Trophoblast cell (in vitro differentiated cells and primary cell): Measurements from ENCODE around the gene GPR171.

ENCODE experiments used
- DNase-seq, 2 donors: peaks; one replicate each; pipeline ENCODE4 v3.0.0-alpha.2; 2016
- H2AFZ ChIP-seq: 2 replicates; pipeline ENCODE4 v1.6.1; 2013; ENCODE audit warnings: low read length, moderate library complexity, mild to moderate bottlenecking; ENCODE audit not compliant: insufficient read depth, poor library complexity
- H2AK5ac ChIP-seq: 2 replicates; pipeline ENCODE4 v1.6.1; 2013; ENCODE audit warnings: mild to moderate bottlenecking, low read length
- H2BK120ac ChIP-seq: 2 replicates; pipeline ENCODE4 v1.6.1; 2013; ENCODE audit warnings: low read length, mild to moderate bottlenecking, moderate library complexity; ENCODE audit not compliant: insufficient read depth, poor library complexity
- H2BK12ac ChIP-seq: 2 replicates; pipeline ENCODE4 v1.6.1; 2013; ENCODE audit warnings: mild to moderate bottlenecking, low read length, moderate library complexity
- H2BK5ac ChIP-seq: 2 replicates; pipeline ENCODE4 v1.6.1; 2013; ENCODE audit warnings: low read length, low read depth, moderate library complexity, mild to moderate bottlenecking; ENCODE audit not compliant: poor library complexity
- H3K14ac ChIP-seq: 2 replicates; pipeline ENCODE4 v1.6.1; 2013; ENCODE audit warnings: mild to moderate bottlenecking, low read length
- H3K18ac ChIP-seq: 2 replicates; pipeline ENCODE4 v1.6.1; 2013; ENCODE audit warnings: mild to moderate bottlenecking, low read length
- H3K23ac ChIP-seq: 2 replicates; pipeline ENCODE4 v1.6.1; 2013; ENCODE audit warnings: low read length
- H3K27ac ChIP-seq: 2 replicates; pipeline ENCODE4 v1.5.1; 2013; ENCODE audit warnings: low read depth, mild to moderate bottlenecking, inconsistent platforms, low read length, moderate library complexity
- H3K27me3 ChIP-seq: 2 replicates; pipeline ENCODE4 v1.6.1; 2013; ENCODE audit warnings: inconsistent platforms, mild to moderate bottlenecking, low read length, moderate library complexity; ENCODE audit not compliant: insufficient read depth
- H3K36me3 ChIP-seq, 2 experiments: 1 replicate in 1 of 2; 2 replicates in 1 of 2; pipeline ENCODE4 v1.6.1; 2013; ENCODE audit warnings: low read length in 2 of 2, mild to moderate bottlenecking in 2 of 2, moderate library complexity in 1 of 2; ENCODE audit not compliant: insufficient read depth in 2 of 2, control insufficient read depth in 1 of 2
- H3K4ac ChIP-seq: 2 replicates; pipeline ENCODE4 v1.6.1; 2013; ENCODE audit warnings: low read depth, mild to moderate bottlenecking, low read length, moderate library complexity
- H3K4me1 ChIP-seq, 2 experiments: 1 replicate in 1 of 2; 2 replicates in 1 of 2; pipeline ENCODE4 v1.6.1; 2013; ENCODE audit warnings: low read length in 2 of 2, mild to moderate bottlenecking in 2 of 2, moderate library complexity in 1 of 2; ENCODE audit not compliant: insufficient read depth in 2 of 2, control insufficient read depth in 1 of 2
- H3K4me2 ChIP-seq: 2 replicates; pipeline ENCODE4 v1.6.1; 2013; ENCODE audit warnings: inconsistent platforms, mild to moderate bottlenecking, low read length, moderate library complexity
- H3K4me3 ChIP-seq: 2 replicates; pipeline ENCODE4 v1.5.1; 2013; ENCODE audit warnings: mild to moderate bottlenecking, low read depth, low read length, inconsistent platforms
- H3K79me1 ChIP-seq: one replicate; pipeline ENCODE4 v1.6.1; 2013; ENCODE audit warnings: low read length
- H3K79me2 ChIP-seq: 2 replicates; pipeline ENCODE4 v1.6.1; 2013; ENCODE audit warnings: low read length, mild to moderate bottlenecking; ENCODE audit not compliant: control insufficient read depth, insufficient read depth, poor library complexity
- H3K9ac ChIP-seq: 2 replicates; pipeline ENCODE4 v1.6.1; 2013; ENCODE audit warnings: mild to moderate bottlenecking, low read length
- H3K9me3 ChIP-seq: 2 replicates; pipeline ENCODE4 v1.6.1; 2013; ENCODE audit warnings: low read depth, mild to moderate bottlenecking, control low read depth, inconsistent platforms, low read length; ENCODE audit not compliant: insufficient read depth
- H4K12ac ChIP-seq: 2 replicates; pipeline ENCODE4 v1.6.1; 2013; ENCODE audit warnings: low read depth, mild to moderate bottlenecking, low read length, moderate library complexity
- H4K8ac ChIP-seq: 2 replicates; pipeline ENCODE4 v1.6.1; 2013; ENCODE audit warnings: low read depth, mild to moderate bottlenecking, low read length, moderate library complexity
- H4K91ac ChIP-seq: one replicate; pipeline ENCODE4 v1.6.1; 2013; ENCODE audit warnings: low read depth, mild to moderate bottlenecking, low read length, moderate library complexity
- WGBS: extraction: QIAGEN DNeasy Blood & Tissue Kit; methylation state at CpG from one replicate; pipeline ENCODE4 v1.1.7; 2013; ENCODE audit warnings: missing lambda C conversion rate; ENCODE audit not compliant: insufficient read length, insufficient coverage; ENCODE audit errors: extremely low coverage; 5-methylcytosine and 5-hydroxymethylcytosine counted together

The GPR171 gene

DNA sequence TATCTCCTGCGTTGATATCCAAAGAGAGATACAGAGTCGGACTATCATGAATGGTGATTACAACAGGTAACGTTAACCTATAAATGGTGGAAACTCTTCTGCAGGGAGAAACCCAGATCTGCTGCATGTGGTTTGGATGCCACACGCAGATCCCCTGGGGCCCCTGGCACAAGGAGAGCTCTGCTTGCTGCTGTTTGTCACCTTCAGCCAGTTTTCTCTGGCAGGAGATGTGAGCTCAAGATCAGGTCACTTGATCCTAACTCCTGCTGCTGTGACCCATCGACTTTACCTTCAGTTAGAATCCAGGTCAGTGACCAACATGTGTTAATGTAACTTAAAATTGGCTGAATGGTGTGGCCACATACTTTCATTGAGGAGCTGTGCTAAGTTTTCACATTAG is 23.8 kb upstream of the GPR171 start:
- Histone ChIP-seq H3K4me2 (no peak overlapping the region), H3K18ac (no peak overlapping the region), H3K36me3 (peaks cover 3 to 5% of the 10 kb centered on the region in 2 experiments), H3K79me2 (no peaks in the 10 kb centered on the region), H4K8ac (no peak overlapping the region), H3K79me1 (no peaks in the 10 kb centered on the region), H3K4me1 (peaks cover 3 to 8% of the 10 kb centered on the region in 2 experiments), H3K27ac (no peak overlapping the region), H3K4me3 (no peak overlapping the region), H3K9me3 (peaks cover 1% of the 10 kb centered on the region), H4K12ac (no peak overlapping the region), H3K9ac (no peak overlapping the region), H2AFZ (no peak overlapping the region), H4K91ac (no peak overlapping the region), H3K27me3 (no peaks in the 10 kb centered on the region), H2BK120ac (no peak overlapping the region), H2AK5ac (no peak overlapping the region), H2BK12ac (no peak overlapping the region), H3K14ac (no peak overlapping the region), H2BK5ac (no peak overlapping the region), H3K23ac (no peak overlapping the region), H3K4ac (no peak overlapping the region)
- no peak for DNase-seq
- WGBS = no CpG with 5 or more reads among the region's 5 CpGs

DNA sequence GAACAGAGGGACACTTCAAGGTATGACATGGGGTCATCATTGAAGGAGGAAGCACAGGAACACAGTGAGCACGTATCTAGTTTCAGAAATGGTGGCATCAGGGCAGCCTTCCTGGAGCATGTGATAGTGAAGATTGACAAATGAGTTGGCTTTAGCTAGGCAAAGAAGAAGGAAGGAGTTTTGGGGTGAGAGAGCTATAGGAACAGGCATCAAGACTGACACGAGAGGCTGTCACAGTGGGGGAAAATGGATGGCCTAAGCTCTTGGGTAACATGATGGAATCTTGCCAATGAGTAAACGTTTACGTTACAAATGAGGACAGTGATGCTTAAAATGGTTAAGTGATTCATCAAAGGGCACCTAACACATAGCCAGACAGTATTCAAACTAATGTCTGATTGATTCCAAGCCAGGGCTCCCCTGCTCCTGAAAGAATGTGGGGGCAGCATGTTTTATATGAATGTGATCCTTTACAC is 23.1 kb upstream of the GPR171 start:
- no peak overlapping the region for H3K9ac ChIP-seq
- no peak overlapping the region for H3K4me3 ChIP-seq
- no peak overlapping the region for H3K23ac ChIP-seq
- no peak overlapping the region for H3K18ac ChIP-seq
- no peak overlapping the region for H4K12ac ChIP-seq
- H3K27ac ChIP-seq = no peak overlapping the region
- no peak overlapping the region for H2BK12ac ChIP-seq
- no peaks in the 10 kb centered on the region for H3K79me1 ChIP-seq
- no peak overlapping the region for H3K14ac ChIP-seq
- no peak overlapping the region for H2AFZ ChIP-seq
- H3K27me3 ChIP-seq = no peaks in the 10 kb centered on the region
- H3K4ac ChIP-seq = no peak overlapping the region
- H3K4me2 ChIP-seq = no peak overlapping the region
- peak in 1 of 2 donors; percentile 2 for DNase-seq
- WGBS = no CpG with 5 or more reads among the region's 4 CpGs
- peaks cover 3 to 8% of the 10 kb centered on the region in 2 experiments for H3K4me1 ChIP-seq
- H3K79me2 ChIP-seq = no peaks in the 10 kb centered on the region
- peaks cover 7% of the 10 kb centered on the region for H3K9me3 ChIP-seq
- no peak overlapping the region for H2AK5ac ChIP-seq
- H2BK120ac ChIP-seq = no peak overlapping the region
- peaks cover 8 to 9% of the 10 kb centered on the region in 2 experiments for H3K36me3 ChIP-seq
- H2BK5ac ChIP-seq = no peak overlapping the region
- H4K8ac ChIP-seq = no peak overlapping the region
- H4K91ac ChIP-seq = no peak overlapping the region

DNA sequence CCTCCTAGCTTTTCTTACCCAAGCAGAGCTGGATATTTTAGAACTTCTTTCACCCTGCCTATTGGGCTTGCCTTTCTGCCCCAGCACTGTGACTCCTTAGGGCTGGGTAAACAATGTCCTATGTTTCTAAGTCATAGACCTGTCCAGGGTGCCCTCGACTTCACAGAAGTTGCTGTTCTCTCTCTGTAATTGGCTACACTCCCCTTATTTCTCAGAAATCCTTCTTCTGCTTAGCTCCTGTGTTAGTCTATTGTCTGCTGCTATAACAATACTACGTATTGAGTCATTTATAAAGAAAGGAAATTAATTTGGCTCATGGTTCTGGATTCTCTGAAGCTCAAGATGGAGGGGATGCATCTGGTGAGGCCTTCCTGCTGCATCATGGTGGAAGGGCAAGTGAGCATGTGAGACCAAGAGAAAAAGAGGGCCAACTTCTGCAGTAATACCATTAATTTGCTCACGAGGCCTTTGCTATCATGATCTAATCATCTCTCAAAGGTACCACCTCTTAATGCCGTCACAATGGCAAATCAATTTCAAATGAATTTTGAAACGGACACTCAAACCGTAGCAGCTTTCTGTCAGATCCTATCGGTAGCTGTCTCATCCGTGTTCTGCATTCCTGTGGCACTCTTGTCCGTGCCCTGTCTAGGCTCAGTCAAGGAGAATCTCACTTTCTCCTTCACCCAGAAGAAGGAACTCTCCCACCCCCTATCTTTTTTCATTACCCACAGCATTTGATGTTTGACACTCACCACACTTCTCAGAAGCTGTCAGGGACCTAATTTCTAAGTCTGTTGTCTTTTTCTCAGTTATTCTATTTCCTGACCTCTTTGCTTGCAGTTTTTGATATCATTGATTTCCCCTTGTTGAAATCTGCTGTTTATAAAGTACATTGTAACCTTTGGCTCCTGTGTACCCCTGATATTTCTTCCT is 22.3 kb upstream of the GPR171 start:
- Histone ChIP-seq H3K79me2 (no peaks in the 10 kb centered on the region), H3K36me3 (peaks cover 9 to 14% of the 10 kb centered on the region in 2 experiments), H3K9me3 (peaks cover 7% of the 10 kb centered on the region), H3K9ac (no peak overlapping the region), H2BK12ac (no peak overlapping the region), H3K18ac (no peak overlapping the region), H3K14ac (no peak overlapping the region), H3K23ac (no peak overlapping the region), H3K4me1 (peaks cover 3 to 8% of the 10 kb centered on the region in 2 experiments), H2AK5ac (no peak overlapping the region), H2BK120ac (no peak overlapping the region), H4K8ac (no peak overlapping the region), H3K79me1 (peaks cover under 1% of the 10 kb centered on the region), H2BK5ac (no peak overlapping the region), H3K4me3 (no peak overlapping the region), H4K12ac (no peak overlapping the region), H2AFZ (no peak overlapping the region), H3K27me3 (no peaks in the 10 kb centered on the region), H4K91ac (no peak overlapping the region), H3K4me2 (no peak overlapping the region), H3K4ac (no peak overlapping the region), H3K27ac (no peak overlapping the region)
- WGBS = no CpG with 5 or more reads among the region's 9 CpGs
- DNase-seq = no peak

DNA sequence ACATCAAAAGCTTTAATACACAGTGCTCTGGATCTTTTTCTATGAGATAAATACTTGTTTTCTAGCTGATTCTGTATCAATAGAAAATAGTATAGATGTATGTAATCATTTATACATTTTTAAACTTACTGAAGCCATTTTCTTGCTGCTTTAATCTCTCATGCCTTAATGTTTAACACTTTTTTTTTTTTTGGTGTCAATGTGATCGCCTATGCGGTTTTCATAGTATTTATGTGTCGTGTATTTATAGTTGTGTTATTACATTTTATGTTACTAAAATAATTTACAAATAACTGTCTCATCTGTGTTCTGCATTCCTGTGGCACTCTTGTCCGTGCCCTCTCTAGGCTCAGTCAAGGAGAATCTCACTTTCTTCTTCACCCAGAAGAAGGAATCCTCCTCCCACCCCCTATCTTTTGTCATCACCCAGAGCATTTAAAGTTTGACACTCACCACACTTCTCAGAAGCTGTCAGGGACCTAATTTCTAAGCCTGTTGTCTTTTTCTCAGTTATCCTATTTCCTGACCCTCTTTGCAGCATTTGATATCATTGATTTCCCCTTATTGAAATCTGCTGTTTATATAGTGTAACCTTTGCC is 21.4 kb upstream of the GPR171 start:
- Histone ChIP-seq H3K79me2 (no peaks in the 10 kb centered on the region), H3K79me1 (peaks cover 1% of the 10 kb centered on the region), H2BK12ac (no peak overlapping the region), H4K12ac (no peak overlapping the region), H3K4me3 (no peak overlapping the region), H2BK120ac (no peak overlapping the region), H2AFZ (no peak overlapping the region), H2AK5ac (no peak overlapping the region), H3K36me3 (peaks cover 6 to 14% of the 10 kb centered on the region in 2 experiments), H3K4ac (no peak overlapping the region), H3K23ac (no peak overlapping the region), H3K4me2 (no peak overlapping the region), H4K8ac (no peak overlapping the region), H3K9ac (no peak overlapping the region), H3K27me3 (no peaks in the 10 kb centered on the region), H2BK5ac (no peak overlapping the region), H3K14ac (no peak overlapping the region), H3K9me3 (peaks cover 7% of the 10 kb centered on the region), H3K18ac (no peak overlapping the region), H3K4me1 (peaks cover 3 to 8% of the 10 kb centered on the region in 2 experiments), H3K27ac (no peak overlapping the region), H4K91ac (no peak overlapping the region)
- no CpG with 5 or more reads among the region's 4 CpGs for WGBS
- DNase-seq = no peak
